ENCODE data around the gene DBNDD1. TPM values are rescaled to one million over a fixed set of nuclear protein-coding genes. Genes with fewer than 3 reads are reported as not detected.

The DBNDD1 gene
- total and polyA plus RNA-seq, 2 experiments from 2014 or later = 1.4 to 3.1 TPM

GRCh38 chr16:89957216-89957785 is 62.0 kb downstream of the DBNDD1 start:
- Histone ChIP-seq H3K9me2 (ENCODE audit: insufficient read depth) (no peaks in the 10 kb centered on the region), H3K36me3 (ENCODE audit: low read depth) (peaks cover 7% of the 10 kb centered on the region; the same call in 1 of the 2 replicates), H3K9ac (no peak overlapping the region), H3K9me3 (ENCODE audit: low read depth) (no peaks in the 10 kb centered on the region), H3K4me2 (ENCODE audit: unreplicated experiment) (no peak overlapping the region), H4K20me1 (ENCODE audit: insufficient read depth) (no peaks in the 10 kb centered on the region), H3K4me1 (ENCODE audit: insufficient read depth) (no peaks in the 10 kb centered on the region), H3K4me3 (no peak overlapping the region), H3K27me3 (replicated peaks; ENCODE audit: insufficient read depth) (no peaks in the 10 kb centered on the region), H3K27ac (no peak overlapping the region), H2AFZ (no peak overlapping the region), H3F3A (ENCODE audit: insufficient read depth) (no peaks in the 10 kb centered on the region), H3K79me2 (ENCODE audit: insufficient read depth) (no peaks in the 10 kb centered on the region)
- 96% methylated on average over 17 to 22 of the region's 23 CpGs for WGBS, 2 experiments (ENCODE audit: low coverage in 1 of 2, low lambda C conversion rate in 2 of 2, missing lambda C conversion rate in 2 of 2)
- in situ Hi-C loops (cut with MboI) = no loop called here
- no peak for DNase-seq
- TF ChIP-seq EZH2phosphoT487 (IDR thresholded peaks at IDR 0.05; ENCODE audit: insufficient read depth, low read depth) (no peak), EZH2 (IDR thresholded peaks at IDR 0.05; ENCODE audit: insufficient read depth, poor library complexity, severe bottlenecking) (no peak)

GRCh38 chr16:89956505-89957215 is 62.6 kb downstream of the DBNDD1 start:
- H4K20me1 ChIP-seq (ENCODE audit: insufficient read depth) = no peaks in the 10 kb centered on the region
- in situ Hi-C loops (cut with MboI) = no loop called here
- H3F3A ChIP-seq (ENCODE audit: insufficient read depth) = no peaks in the 10 kb centered on the region
- H3K4me1 ChIP-seq (ENCODE audit: insufficient read depth) = no peaks in the 10 kb centered on the region
- H3K9me3 ChIP-seq (ENCODE audit: low read depth) = no peaks in the 10 kb centered on the region
- no peak overlapping the region for H3K4me2 ChIP-seq (ENCODE audit: unreplicated experiment)
- no peak for DNase-seq
- no peaks in the 10 kb centered on the region for H3K9me2 ChIP-seq (ENCODE audit: insufficient read depth)
- no peak overlapping the region for H3K9ac ChIP-seq
- H3K27me3 ChIP-seq (replicated peaks; ENCODE audit: insufficient read depth) = no peaks in the 10 kb centered on the region
- TF ChIP-seq EZH2phosphoT487 (IDR thresholded peaks at IDR 0.05; ENCODE audit: insufficient read depth, low read depth) (no peak), EZH2 (IDR thresholded peaks at IDR 0.05; ENCODE audit: insufficient read depth, poor library complexity, severe bottlenecking) (no peak)
- WGBS, 2 experiments (ENCODE audit: low coverage in 1 of 2, low lambda C conversion rate in 2 of 2, missing lambda C conversion rate in 2 of 2) = 97 to 98% methylated on average over 14 to 15 of the region's 15 CpGs
- no peak overlapping the region for H3K27ac ChIP-seq
- H3K79me2 ChIP-seq (ENCODE audit: insufficient read depth) = no peaks in the 10 kb centered on the region
- no peak overlapping the region for H2AFZ ChIP-seq
- no peak overlapping the region for H3K4me3 ChIP-seq
- H3K36me3 ChIP-seq (ENCODE audit: low read depth) = peaks cover 7% of the 10 kb centered on the region; the same call in 1 of the 2 replicates

- TF ChIP-seq EZH2 (IDR thresholded peaks at IDR 0.05; ENCODE audit: insufficient read depth, poor library complexity, severe bottlenecking) = no peak
- no peak for TF ChIP-seq EZH2phosphoT487 (IDR thresholded peaks at IDR 0.05; ENCODE audit: insufficient read depth, low read depth)
- Histone ChIP-seq H3K9me2 (ENCODE audit: insufficient read depth) (no peaks in the 10 kb centered on the region), H3K79me2 (ENCODE audit: insufficient read depth) (0 out of 2 replicates have a peak, but pooled peaks cover 3% of the 10 kb centered on the region), H2AFZ (no peak overlapping the region), H3K27ac (no peak overlapping the region), H3K4me1 (ENCODE audit: insufficient read depth) (no peaks in the 10 kb centered on the region), H3K9me3 (ENCODE audit: low read depth) (no peaks in the 10 kb centered on the region), H4K20me1 (ENCODE audit: insufficient read depth) (no peaks in the 10 kb centered on the region), H3K27me3 (replicated peaks; ENCODE audit: insufficient read depth) (no peaks in the 10 kb centered on the region), H3F3A (ENCODE audit: insufficient read depth) (no peaks in the 10 kb centered on the region), H3K4me3 (no peak overlapping the region), H3K36me3 (ENCODE audit: low read depth) (peaks cover 7% of the 10 kb centered on the region; the same call in 1 of the 2 replicates), H3K9ac (no peak overlapping the region), H3K4me2 (ENCODE audit: unreplicated experiment) (no peak overlapping the region)
- in situ Hi-C loops (cut with MboI) = no loop called here
- no peak for DNase-seq
- 95 to 97% methylated on average over 14 to 15 of the region's 15 CpGs for WGBS, 2 experiments (ENCODE audit: low coverage in 1 of 2, low lambda C conversion rate in 2 of 2, missing lambda C conversion rate in 2 of 2)
Observed at GRCh38 chr16:89955001-89955685, 64.1 kb downstream of the DBNDD1 start.

Other genes starting within 250 kb of the DBNDD1 start
- 10.6 and 12.4 TPM in 2 replicates for gene FANCA, start 202.8 kb downstream of the DBNDD1 start, total RNA-seq (2014; rRNA removed; shearing (Covaris generic))
- gene FANCA, start 202.8 kb downstream of the DBNDD1 start, polyA plus RNA-seq (2016; fragmentation: Nextera tagmentation; extraction: Ambion mirVana) = 6.5 and 7.9 TPM in 2 replicates
- 3.6 TPM in 1 of 2 replicates, not detected in the other for gene SPIRE2, start 191.0 kb downstream of the DBNDD1 start, total RNA-seq (2014; rRNA removed; shearing (Covaris generic))
- gene SPIRE2, start 191.0 kb downstream of the DBNDD1 start, polyA plus RNA-seq (2016; fragmentation: Nextera tagmentation; extraction: Ambion mirVana) = 0.55 and 0.79 TPM in 2 replicates
- gene TCF25, start 145.9 kb downstream of the DBNDD1 start, total RNA-seq (2014; rRNA removed; shearing (Covaris generic)) = 143 and 166 TPM in 2 replicates
- gene TCF25, start 145.9 kb downstream of the DBNDD1 start, polyA plus RNA-seq (2016; fragmentation: Nextera tagmentation; extraction: Ambion mirVana) = 162 and 165 TPM in 2 replicates
- gene MC1R, start 100.6 kb downstream of the DBNDD1 start, total RNA-seq (2014; rRNA removed; shearing (Covaris generic)) = 5.6 and 7.7 TPM in 2 replicates
- 3.8 and 4.0 TPM in 2 replicates for gene MC1R, start 100.6 kb downstream of the DBNDD1 start, polyA plus RNA-seq (2016; fragmentation: Nextera tagmentation; extraction: Ambion mirVana)
- 215 and 225 TPM in 2 replicates for gene TUBB3, start 96.1 kb downstream of the DBNDD1 start, total RNA-seq (2014; rRNA removed; shearing (Covaris generic))
- 95.8 and 96.4 TPM in 2 replicates for gene TUBB3, start 96.1 kb downstream of the DBNDD1 start, polyA plus RNA-seq (2016; fragmentation: Nextera tagmentation; extraction: Ambion mirVana)
- 65.8 and 106 TPM in 2 replicates for gene DEF8, start 70.7 kb downstream of the DBNDD1 start, total RNA-seq (2014; rRNA removed; shearing (Covaris generic))
- 85.3 and 88.9 TPM in 2 replicates for gene DEF8, start 70.7 kb downstream of the DBNDD1 start, polyA plus RNA-seq (2016; fragmentation: Nextera tagmentation; extraction: Ambion mirVana)
- gene PRDM7, start 57.9 kb upstream of the DBNDD1 start, total RNA-seq (2014; rRNA removed; shearing (Covaris generic)) = not detected in 2 replicates
- gene PRDM7, start 57.9 kb upstream of the DBNDD1 start, polyA plus RNA-seq (2016; fragmentation: Nextera tagmentation; extraction: Ambion mirVana) = not detected in 2 replicates